22Rv1 (cell line): Measurements from ENCODE around the gene PSMA3.

Source experiments
- ZFX ChIP-seq: fragments of 450-650 bp; IDR thresholded peaks from 2 replicates; pipeline ENCODE4 v1.6.1; 2017; ENCODE audit warnings: antibody characterized with exemption, borderline replicate concordance
- TF ChIP-seq, protein P1 (sequence below): fragments of 450-650 bp; IDR thresholded peaks from 2 replicates; pipeline ENCODE4 v1.5.1; 2017; ENCODE audit warnings: mild to moderate bottlenecking

DNA sequence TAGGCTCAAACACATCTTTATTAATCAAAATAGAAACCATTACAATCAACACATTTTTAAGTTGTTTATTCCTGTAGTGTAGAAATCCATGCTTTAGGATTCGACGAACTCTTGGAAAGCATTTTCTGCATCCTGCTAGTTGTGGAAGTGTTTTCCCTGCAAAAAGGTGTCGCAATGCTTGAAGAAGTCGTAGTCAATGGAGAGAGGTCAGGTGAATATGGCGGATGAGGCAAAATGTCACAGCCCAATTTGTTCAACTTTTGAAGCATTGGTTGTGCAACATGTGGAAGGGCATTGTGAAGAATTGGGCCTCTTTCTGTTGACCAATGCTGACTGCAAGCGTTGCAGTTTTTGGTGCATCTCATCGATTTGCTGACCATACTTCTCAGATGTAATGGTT is 49.6 kb downstream of the PSMA3 start:
- TF ChIP-seq, protein P1, sequence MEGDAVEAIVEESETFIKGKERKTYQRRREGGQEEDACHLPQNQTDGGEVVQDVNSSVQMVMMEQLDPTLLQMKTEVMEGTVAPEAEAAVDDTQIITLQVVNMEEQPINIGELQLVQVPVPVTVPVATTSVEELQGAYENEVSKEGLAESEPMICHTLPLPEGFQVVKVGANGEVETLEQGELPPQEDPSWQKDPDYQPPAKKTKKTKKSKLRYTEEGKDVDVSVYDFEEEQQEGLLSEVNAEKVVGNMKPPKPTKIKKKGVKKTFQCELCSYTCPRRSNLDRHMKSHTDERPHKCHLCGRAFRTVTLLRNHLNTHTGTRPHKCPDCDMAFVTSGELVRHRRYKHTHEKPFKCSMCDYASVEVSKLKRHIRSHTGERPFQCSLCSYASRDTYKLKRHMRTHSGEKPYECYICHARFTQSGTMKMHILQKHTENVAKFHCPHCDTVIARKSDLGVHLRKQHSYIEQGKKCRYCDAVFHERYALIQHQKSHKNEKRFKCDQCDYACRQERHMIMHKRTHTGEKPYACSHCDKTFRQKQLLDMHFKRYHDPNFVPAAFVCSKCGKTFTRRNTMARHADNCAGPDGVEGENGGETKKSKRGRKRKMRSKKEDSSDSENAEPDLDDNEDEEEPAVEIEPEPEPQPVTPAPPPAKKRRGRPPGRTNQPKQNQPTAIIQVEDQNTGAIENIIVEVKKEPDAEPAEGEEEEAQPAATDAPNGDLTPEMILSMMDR = no peak
- TF ChIP-seq ZFX = no peak
